Activated CD8-positive, alpha-beta memory T cell treated with anti-CD3 and anti-CD28 coated beads, Interleukin-2, amount 50 U/mL, for 4 hours (primary cell): Measurements from ENCODE around the gene TRIM43.
"Not testable (repeated sequence)": the region's sequence is repeated elsewhere in the genome, so short reads cannot be mapped to it uniquely, and the experiment has no call there.

ENCODE experiments used
- DNase-seq: peaks from one replicate; pipeline ENCODE4 v3.0.0-alpha.2; 2020

Gene TRIM43

DNA sequence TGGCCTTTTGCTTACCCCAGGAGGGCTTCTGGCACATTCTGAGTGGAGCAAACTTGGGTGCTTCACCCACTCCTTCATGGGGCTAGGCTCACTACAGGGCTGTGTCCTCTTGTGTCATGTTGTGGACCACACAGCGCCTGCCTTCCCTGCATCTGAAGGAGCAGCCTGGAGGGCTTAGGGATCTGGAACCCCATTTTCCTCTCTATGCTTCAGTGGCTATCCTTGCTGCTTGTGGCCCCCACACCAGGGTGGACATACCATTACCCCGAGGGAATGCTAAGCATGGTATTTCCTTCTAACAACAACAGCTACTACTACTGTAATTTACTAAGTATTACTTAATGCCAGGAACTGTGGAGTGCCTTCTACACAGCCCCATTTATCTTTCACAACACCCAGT lies 50.6 kb downstream of the TRIM43 start:
- DNase-seq: not testable (repeated sequence)

- not testable (repeated sequence) for DNase-seq
These were observed 51.1 kb downstream of the TRIM43 start for GRCh38 chr2:95642951-95643350.

- not testable (repeated sequence) for DNase-seq
These were observed 53.5 kb downstream of the TRIM43 start for GRCh38 chr2:95645312-95645711.

- not testable (repeated sequence) for DNase-seq
These were observed 54.6 kb downstream of the TRIM43 start for GRCh38 chr2:95646274-95646994.

GRCh38 chr2:95648894-95649544 lies 57.2 kb downstream of the TRIM43 start:
- not testable (repeated sequence) for DNase-seq
